Type B pancreatic cell (in vitro differentiated cells): ENCODE results near the gene CDH12. TPM values are rescaled to one million over a fixed set of nuclear protein-coding genes. Genes with fewer than 3 reads are reported as not detected.

Source experiments
- DNase-seq: peaks from one replicate; pipeline ENCODE4 v3.0.0; 2021; ENCODE audit warnings: mixed read lengths; ENCODE audit not compliant: unreplicated experiment; ENCODE audit errors: extremely low spot score
- H3K27ac Mint-ChIP-seq: 2 replicates; pipeline ENCODE4 v1.8.0; 2021; ENCODE audit warnings: mild to moderate bottlenecking, mixed read lengths
- H3K27me3 Mint-ChIP-seq: 2 replicates; pipeline ENCODE4 v1.8.0; 2021; ENCODE audit warnings: mixed read lengths
- H3K36me3 Mint-ChIP-seq: 2 replicates; pipeline ENCODE4 v1.8.0; 2021; ENCODE audit warnings: mixed read lengths
- H3K4me1 Mint-ChIP-seq: one replicate; pipeline ENCODE4 v1.8.0; 2021; ENCODE audit warnings: mixed read lengths; ENCODE audit not compliant: unreplicated experiment
- H3K4me3 Mint-ChIP-seq: 2 replicates; pipeline ENCODE4 v1.8.0; 2021; ENCODE audit warnings: mild to moderate bottlenecking, mixed read lengths
- H3K9me3 Mint-ChIP-seq: 2 replicates; pipeline ENCODE4 v1.8.0; 2021; ENCODE audit warnings: mixed read lengths
- total RNA-seq: library from RNA; stranded (reverse); gene quantifications from 2 replicates; pipeline ENCODE4 v1.2.1, GENCODE V29; 2021; ENCODE audit warnings: low replicate concordance
- TF ChIP-seq, protein P1 (sequence below): fragments of 200-600 bp; sonication (generic); conservative IDR thresholded peaks from 2 replicates; pipeline ENCODE4 v1.5.0; 2021; ENCODE audit warnings: antibody characterized with exemption, mild to moderate bottlenecking

Gene CDH12
- total RNA-seq, 1 donor from 2014 or later, result 10.2 TPM

DNA sequence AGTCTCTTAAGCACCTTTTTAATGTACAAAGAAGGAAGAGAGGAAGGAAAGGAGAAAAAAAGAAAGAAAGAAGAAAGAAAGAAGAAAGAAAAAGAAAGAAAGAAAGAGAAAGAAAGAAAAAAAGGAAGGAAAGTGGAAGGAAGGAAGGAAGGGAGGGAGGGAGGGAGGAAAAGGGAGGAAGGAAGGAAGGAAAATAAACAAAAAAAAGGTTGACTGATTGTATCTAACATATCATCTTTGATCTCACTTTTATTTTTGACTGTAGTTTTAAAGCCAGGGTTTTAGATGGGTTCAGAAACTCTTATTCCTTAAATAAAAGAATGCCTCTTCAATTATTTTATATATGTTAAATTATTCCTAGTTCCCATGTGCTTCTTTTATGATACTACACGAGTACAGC is 794.5 kb downstream of the CDH12 start:
- no peak overlapping the region for H3K4me3 Mint-ChIP-seq
- no peaks in the 10 kb centered on the region for H3K9me3 Mint-ChIP-seq
- peaks cover 8% of the 10 kb centered on the region for H3K27me3 Mint-ChIP-seq
- no peak overlapping the region for H3K27ac Mint-ChIP-seq
- TF ChIP-seq, protein P1, sequence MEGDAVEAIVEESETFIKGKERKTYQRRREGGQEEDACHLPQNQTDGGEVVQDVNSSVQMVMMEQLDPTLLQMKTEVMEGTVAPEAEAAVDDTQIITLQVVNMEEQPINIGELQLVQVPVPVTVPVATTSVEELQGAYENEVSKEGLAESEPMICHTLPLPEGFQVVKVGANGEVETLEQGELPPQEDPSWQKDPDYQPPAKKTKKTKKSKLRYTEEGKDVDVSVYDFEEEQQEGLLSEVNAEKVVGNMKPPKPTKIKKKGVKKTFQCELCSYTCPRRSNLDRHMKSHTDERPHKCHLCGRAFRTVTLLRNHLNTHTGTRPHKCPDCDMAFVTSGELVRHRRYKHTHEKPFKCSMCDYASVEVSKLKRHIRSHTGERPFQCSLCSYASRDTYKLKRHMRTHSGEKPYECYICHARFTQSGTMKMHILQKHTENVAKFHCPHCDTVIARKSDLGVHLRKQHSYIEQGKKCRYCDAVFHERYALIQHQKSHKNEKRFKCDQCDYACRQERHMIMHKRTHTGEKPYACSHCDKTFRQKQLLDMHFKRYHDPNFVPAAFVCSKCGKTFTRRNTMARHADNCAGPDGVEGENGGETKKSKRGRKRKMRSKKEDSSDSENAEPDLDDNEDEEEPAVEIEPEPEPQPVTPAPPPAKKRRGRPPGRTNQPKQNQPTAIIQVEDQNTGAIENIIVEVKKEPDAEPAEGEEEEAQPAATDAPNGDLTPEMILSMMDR, result no peak
- H3K36me3 Mint-ChIP-seq, result no peaks in the 10 kb centered on the region
- no peaks in the 10 kb centered on the region for H3K4me1 Mint-ChIP-seq
- no peak for DNase-seq

DNA sequence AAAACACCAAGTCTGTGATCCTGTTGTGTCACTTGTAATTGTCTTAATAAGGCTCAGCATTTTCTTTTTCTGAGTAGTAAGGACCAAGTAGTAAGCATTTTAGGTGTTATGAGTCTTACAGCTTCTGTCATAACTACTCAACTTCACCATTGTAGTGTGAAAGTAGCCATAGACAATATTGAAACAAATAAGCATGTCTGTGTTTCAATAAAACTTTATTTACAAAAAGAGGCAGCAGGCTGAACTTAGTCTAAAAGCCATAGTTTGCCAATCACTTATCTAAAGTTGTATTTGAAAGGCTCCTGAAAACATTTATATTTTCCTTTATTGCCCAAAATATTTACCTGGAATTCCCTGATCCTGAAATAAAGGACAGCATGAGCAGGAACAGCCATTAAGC is 796.1 kb downstream of the CDH12 start:
- peaks cover 5% of the 10 kb centered on the region for H3K4me1 Mint-ChIP-seq
- H3K36me3 Mint-ChIP-seq, result no peaks in the 10 kb centered on the region
- no peaks in the 10 kb centered on the region for H3K9me3 Mint-ChIP-seq
- H3K4me3 Mint-ChIP-seq, result no peak overlapping the region
- H3K27me3 Mint-ChIP-seq, result peaks cover 5% of the 10 kb centered on the region
- no peak for DNase-seq
- TF ChIP-seq, protein P1, result no peak
- H3K27ac Mint-ChIP-seq, result no peak overlapping the region

DNA sequence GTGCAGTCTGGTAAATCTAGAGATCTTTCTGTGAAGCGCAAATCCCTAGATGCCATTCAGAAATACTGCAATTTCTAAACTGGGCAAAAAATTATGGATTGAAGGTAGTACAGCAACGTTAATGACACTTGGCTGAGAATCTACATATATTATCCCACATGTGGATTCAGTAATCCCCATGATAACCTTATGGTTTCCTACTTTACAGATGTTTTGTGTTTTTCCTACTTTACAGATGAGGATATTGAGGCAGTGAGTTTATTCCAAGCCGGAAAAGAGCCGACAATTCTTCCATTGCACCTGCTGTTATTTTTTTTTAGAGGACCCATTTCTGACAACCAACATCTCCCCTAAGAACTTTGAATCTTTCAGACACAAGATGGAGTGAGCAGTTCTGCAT is 796.5 kb downstream of the CDH12 start:
- Mint-ChIP-seq H3K4me1 (peaks cover 5% of the 10 kb centered on the region), H3K27ac (no peak overlapping the region), H3K9me3 (no peaks in the 10 kb centered on the region), H3K27me3 (peaks cover 5% of the 10 kb centered on the region), H3K4me3 (no peak overlapping the region), H3K36me3 (no peaks in the 10 kb centered on the region)
- TF ChIP-seq, protein P1, result no peak
- no peak for DNase-seq

DNA sequence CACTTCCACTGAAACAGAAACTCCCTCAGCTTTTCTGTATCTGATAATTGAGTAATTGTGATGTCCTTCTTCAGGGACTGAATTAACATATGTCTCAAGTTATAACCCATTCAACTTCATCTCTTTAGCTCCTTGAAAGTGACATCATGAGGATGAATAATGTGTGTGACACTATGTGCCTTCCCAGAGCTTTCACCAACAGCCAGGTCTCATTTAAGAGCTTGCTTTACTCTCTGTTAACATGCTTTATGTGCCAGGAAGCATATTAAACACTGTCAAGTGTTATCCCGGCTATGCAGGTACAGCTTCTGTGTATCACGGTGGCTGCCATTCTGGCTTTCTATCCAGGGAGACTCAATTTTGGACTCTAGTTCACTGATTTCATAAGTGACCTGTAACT is 799.9 kb downstream of the CDH12 start:
- H3K27me3 Mint-ChIP-seq, result peaks cover 5% of the 10 kb centered on the region
- no peak overlapping the region for H3K27ac Mint-ChIP-seq
- no peaks in the 10 kb centered on the region for H3K36me3 Mint-ChIP-seq
- no peaks in the 10 kb centered on the region for H3K9me3 Mint-ChIP-seq
- H3K4me3 Mint-ChIP-seq, result no peak overlapping the region
- no peak for DNase-seq
- peaks cover 8% of the 10 kb centered on the region for H3K4me1 Mint-ChIP-seq
- TF ChIP-seq, protein P1, result no peak

DNA sequence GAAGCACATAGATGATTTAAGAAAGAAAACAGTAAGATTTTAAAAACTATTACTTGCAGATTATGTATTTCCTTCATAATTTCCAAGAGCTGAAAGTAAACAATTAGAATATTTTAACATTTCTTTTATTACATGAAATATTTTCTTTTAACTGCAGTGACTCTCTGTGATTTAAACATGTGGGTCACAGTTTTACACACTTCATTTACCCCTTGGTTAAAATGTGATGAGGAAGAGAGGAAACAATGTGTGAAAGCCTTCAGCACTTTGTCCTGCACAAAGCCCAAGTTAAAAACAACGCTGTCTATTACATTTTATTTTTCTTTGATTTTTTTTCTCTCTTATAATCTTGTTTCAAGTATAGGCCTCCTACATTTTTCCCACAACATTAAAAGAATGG is 801.3 kb downstream of the CDH12 start:
- no peaks in the 10 kb centered on the region for H3K9me3 Mint-ChIP-seq
- no peaks in the 10 kb centered on the region for H3K36me3 Mint-ChIP-seq
- no peak for DNase-seq
- H3K4me1 Mint-ChIP-seq, result peaks cover 8% of the 10 kb centered on the region
- no peak overlapping the region for H3K4me3 Mint-ChIP-seq
- peaks cover 4% of the 10 kb centered on the region for H3K27me3 Mint-ChIP-seq
- TF ChIP-seq, protein P1, result no peak
- H3K27ac Mint-ChIP-seq, result no peak overlapping the region

DNA sequence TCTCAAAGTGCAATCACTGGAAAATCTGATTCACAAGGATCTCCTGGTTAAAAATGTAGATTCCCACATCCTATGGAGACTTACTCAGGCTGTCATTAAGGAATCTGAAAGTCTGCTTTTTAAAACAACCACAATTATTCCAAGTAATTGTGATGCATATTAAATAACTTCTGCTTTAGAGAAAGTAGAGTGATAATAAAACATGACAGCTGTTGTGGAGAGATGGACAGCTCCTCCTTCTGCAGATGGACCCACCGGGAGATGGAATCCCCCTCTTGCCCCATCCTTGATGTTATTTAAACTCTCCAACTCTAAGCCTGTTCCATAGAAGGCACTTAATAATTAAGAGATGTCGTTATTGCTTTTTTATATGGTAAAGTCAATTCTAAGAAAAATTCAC is 802.2 kb downstream of the CDH12 start:
- H3K27ac Mint-ChIP-seq, result no peak overlapping the region

More for the DNA sequence above, 802.2 kb downstream of the CDH12 start:
- H3K36me3 Mint-ChIP-seq, result no peaks in the 10 kb centered on the region
- no peak overlapping the region for H3K4me3 Mint-ChIP-seq
- H3K27me3 Mint-ChIP-seq, result no peaks in the 10 kb centered on the region
- no peaks in the 10 kb centered on the region for H3K9me3 Mint-ChIP-seq
- TF ChIP-seq, protein P1, result no peak
- H3K4me1 Mint-ChIP-seq, result peaks cover 8% of the 10 kb centered on the region
- DNase-seq, result no peak
